Gastroesophageal sphincter (tissue), 4 donors: ENCODE results near the gene TPX2. TPM values are rescaled to one million over a fixed set of nuclear protein-coding genes. Genes with fewer than 3 reads are reported as not detected.

Experiments
- ATAC-seq: fragments of 150-250 bp; one replicate; pipeline ENCODE4 v1.9.1; 2016; ENCODE audit warnings: mild to moderate bottlenecking, moderate library complexity
- H3K27ac ChIP-seq, 4 donors: fragments of 200-600 bp; sonication (generic) in 3 of 4; 1 replicate in 3 of 4; 2 replicates in 1 of 4; pipeline ENCODE4 v1.5.1; 2016 to 2019
- H3K27me3 ChIP-seq: fragments of 200-600 bp; sonication (generic); one replicate; pipeline ENCODE4 v1.5.1; 2019
- H3K36me3 ChIP-seq, 2 donors: fragments of 200-600 bp; sonication (generic); one replicate each; pipeline ENCODE4 v1.5.1; 2019; ENCODE audit warnings: control low read depth in 1 of 2
- H3K4me1 ChIP-seq, 3 donors: fragments of 200-600 bp; sonication (generic); 1 replicate in 2 of 3; 2 replicates in 1 of 3; pipeline ENCODE4 v1.5.1; 2016 to 2019; ENCODE audit warnings: control low read depth in 2 of 3
- H3K4me3 ChIP-seq, 2 donors: fragments of 200-600 bp; sonication (generic); one replicate each; pipeline ENCODE4 v1.5.1; 2019; ENCODE audit warnings: mild to moderate bottlenecking in 1 of 2, moderate library complexity in 1 of 2
- H3K9me3 ChIP-seq, 3 donors: fragments of 200-600 bp; sonication (generic); one replicate each; pipeline ENCODE4 v1.5.1; 2017 to 2019; ENCODE audit warnings: control low read depth in 2 of 3
- EP300 ChIP-seq: sonication (generic); formaldehyde crosslinking; IDR thresholded peaks from one replicate; pipeline ENCODE4 v1.6.1; 2017; ENCODE audit warnings: antibody characterized with exemption, mild to moderate bottlenecking
- POLR2A ChIP-seq, 2 donors: fragments of 450-650 bp; IDR thresholded peaks; one replicate each; pipeline ENCODE4 v1.6.1; 2017; ENCODE audit warnings: antibody characterized with exemption in 2 of 2, mild to moderate bottlenecking in 2 of 2, moderate library complexity in 1 of 2
- POLR2AphosphoS5 ChIP-seq: sonication (generic); formaldehyde crosslinking; IDR thresholded peaks from one replicate; pipeline ENCODE4 v1.6.1; 2017; ENCODE audit warnings: antibody characterized with exemption
- WGBS, 2 donors: methylation state at CpG; one replicate each; pipeline ENCODE4 v1.1.5; 2018; ENCODE audit warnings: low coverage in 1 of 2; 5-methylcytosine and 5-hydroxymethylcytosine counted together
- total RNA-seq, 4 donors: library from RNA; depleted of rRNA; stranded (reverse); fragments of >200 nt; gene quantifications; one replicate each; pipeline ENCODE4 v1.1.0, GENCODE V29; 2016
- TF ChIP-seq, protein P1 (sequence below), 4 experiments: fragments of 200-600 bp in 2 of 4; fragments of 450-650 bp in 2 of 4; sonication (generic) in 1 of 4; IDR thresholded peaks; one replicate each; pipeline ENCODE4 v1.5.1; 2017 to 2019; ENCODE audit warnings: antibody characterized with exemption in 4 of 4, mild to moderate bottlenecking in 2 of 4, moderate library complexity in 2 of 4

The TPX2 gene
- total RNA-seq, 4 donors from 2014 or later, result 0.13 to 1.4 (median 0.74) TPM

DNA sequence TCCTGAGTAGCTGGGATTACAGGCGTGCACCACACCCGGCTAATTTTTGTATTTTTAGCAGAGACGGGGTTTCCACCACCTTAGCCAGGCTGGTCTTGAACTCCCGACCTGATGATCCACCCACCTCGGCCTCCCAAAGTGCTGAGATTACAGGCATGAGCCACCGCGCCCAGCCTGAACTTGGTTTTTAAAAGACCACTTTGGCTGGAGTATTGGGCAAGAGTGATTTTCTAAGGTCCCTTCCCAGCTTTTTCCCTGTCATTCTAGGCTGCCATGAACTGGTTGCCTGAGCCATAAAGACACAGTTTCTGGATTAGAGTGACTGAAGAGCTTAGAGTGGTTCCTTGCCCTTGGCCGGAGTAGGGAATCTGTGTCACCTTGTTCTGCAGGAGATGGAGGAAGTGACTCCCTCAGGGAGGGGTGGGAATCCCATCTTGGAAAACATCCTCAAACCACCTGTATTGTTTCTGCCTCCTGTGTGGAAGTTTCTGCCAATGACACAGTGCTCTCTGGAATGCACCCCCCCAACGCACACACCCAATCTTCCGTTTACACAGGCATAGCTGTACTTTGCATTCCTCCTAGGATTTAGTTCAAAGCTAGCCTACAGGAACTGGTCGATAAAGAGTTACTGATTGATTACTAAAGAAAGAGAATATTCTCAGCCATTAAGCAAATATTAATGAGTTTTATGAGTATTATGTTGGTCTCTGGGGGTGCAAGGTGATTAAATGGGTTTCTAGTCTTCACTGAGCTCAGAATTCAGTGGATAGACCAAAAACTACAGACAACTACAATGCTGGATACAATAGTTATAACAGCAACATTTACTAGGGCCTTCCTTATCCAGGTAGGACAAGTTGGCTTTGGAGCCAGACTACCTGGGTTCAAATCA, 34.6 kb upstream of the TPX2 start:
- peak; percentile 44 for ATAC-seq
- no peak for TF ChIP-seq POLR2A (IDR thresholded peaks at IDR 0.05)
- TF ChIP-seq, protein P1, sequence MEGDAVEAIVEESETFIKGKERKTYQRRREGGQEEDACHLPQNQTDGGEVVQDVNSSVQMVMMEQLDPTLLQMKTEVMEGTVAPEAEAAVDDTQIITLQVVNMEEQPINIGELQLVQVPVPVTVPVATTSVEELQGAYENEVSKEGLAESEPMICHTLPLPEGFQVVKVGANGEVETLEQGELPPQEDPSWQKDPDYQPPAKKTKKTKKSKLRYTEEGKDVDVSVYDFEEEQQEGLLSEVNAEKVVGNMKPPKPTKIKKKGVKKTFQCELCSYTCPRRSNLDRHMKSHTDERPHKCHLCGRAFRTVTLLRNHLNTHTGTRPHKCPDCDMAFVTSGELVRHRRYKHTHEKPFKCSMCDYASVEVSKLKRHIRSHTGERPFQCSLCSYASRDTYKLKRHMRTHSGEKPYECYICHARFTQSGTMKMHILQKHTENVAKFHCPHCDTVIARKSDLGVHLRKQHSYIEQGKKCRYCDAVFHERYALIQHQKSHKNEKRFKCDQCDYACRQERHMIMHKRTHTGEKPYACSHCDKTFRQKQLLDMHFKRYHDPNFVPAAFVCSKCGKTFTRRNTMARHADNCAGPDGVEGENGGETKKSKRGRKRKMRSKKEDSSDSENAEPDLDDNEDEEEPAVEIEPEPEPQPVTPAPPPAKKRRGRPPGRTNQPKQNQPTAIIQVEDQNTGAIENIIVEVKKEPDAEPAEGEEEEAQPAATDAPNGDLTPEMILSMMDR (IDR thresholded peaks at IDR 0.05), result no peak
- no peak for TF ChIP-seq POLR2AphosphoS5
- TF ChIP-seq EP300, result no peak
- H3K27ac ChIP-seq, result peak overlapping the region in 3 of 4 donors; percentile 48 to 59 (median 54)
- 69 to 87% methylated on average over 5 to 8 of the region's 11 CpGs for WGBS, 2 donors
- peaks cover 0 to 40% of the 10 kb centered on the region in 2 donors for H3K36me3 ChIP-seq
- H3K27me3 ChIP-seq, result no peaks in the 10 kb centered on the region
- no peak overlapping the region for H3K4me3 ChIP-seq
- H3K4me1 ChIP-seq, result peaks cover 6 to 90% (median 32%) of the 10 kb centered on the region in 3 donors
- no peaks in the 10 kb centered on the region for H3K9me3 ChIP-seq

DNA sequence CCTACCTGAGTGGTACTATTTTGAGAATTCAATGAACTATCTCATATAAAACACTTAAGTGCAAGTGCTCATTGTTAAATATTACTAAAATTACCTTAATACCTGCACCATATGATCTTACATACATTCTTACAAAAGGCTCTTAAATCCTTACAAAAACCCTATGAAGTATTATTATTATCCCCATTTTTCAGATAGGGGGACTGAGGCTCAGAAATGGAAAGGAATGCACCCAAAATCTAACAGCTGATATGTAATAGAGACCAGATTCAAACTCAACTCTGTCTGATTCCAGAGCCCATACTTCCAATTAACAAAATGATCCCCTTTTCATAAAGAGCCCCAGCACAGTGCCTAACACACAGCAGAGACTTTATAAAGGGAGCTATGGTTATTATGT, 33.9 kb upstream of the TPX2 start:
- Histone ChIP-seq H3K36me3 (peaks cover 0 to 40% of the 10 kb centered on the region in 2 donors), H3K4me1 (peaks cover 4 to 88% (median 26%) of the 10 kb centered on the region in 3 donors)

GRCh38 chr20:31705598-31706597, 33.2 kb upstream of the TPX2 start:
- WGBS, 2 donors, result 69 to 84% methylated on average over 1 to 4 of the region's 4 CpGs
- ATAC-seq, result no peak
- Histone ChIP-seq H3K9me3 (no peaks in the 10 kb centered on the region), H3K27me3 (no peaks in the 10 kb centered on the region), H3K36me3 (peaks cover 0 to 40% of the 10 kb centered on the region in 2 donors), H3K27ac (peak overlapping the region in 3 of 4 donors; percentile 48 to 59 (median 54)), H3K4me3 (no peak overlapping the region), H3K4me1 (peaks cover 11 to 88% (median 27%) of the 10 kb centered on the region in 3 donors)
- TF ChIP-seq POLR2A (IDR thresholded peaks at IDR 0.05), result no peak

More for the DNA sequence above, 33.9 kb upstream of the TPX2 start:
- Histone ChIP-seq H3K9me3 (no peaks in the 10 kb centered on the region), H3K27ac (peak overlapping the region in 3 of 4 donors; percentile 48 to 59 (median 54)), H3K27me3 (no peaks in the 10 kb centered on the region), H3K4me3 (no peak overlapping the region)
- no peak for ATAC-seq
- no peak for TF ChIP-seq POLR2A (IDR thresholded peaks at IDR 0.05)
- TF ChIP-seq, protein P1 (IDR thresholded peaks at IDR 0.05), result no peak
- TF ChIP-seq POLR2AphosphoS5, result no peak
- no peak for TF ChIP-seq EP300

DNA sequence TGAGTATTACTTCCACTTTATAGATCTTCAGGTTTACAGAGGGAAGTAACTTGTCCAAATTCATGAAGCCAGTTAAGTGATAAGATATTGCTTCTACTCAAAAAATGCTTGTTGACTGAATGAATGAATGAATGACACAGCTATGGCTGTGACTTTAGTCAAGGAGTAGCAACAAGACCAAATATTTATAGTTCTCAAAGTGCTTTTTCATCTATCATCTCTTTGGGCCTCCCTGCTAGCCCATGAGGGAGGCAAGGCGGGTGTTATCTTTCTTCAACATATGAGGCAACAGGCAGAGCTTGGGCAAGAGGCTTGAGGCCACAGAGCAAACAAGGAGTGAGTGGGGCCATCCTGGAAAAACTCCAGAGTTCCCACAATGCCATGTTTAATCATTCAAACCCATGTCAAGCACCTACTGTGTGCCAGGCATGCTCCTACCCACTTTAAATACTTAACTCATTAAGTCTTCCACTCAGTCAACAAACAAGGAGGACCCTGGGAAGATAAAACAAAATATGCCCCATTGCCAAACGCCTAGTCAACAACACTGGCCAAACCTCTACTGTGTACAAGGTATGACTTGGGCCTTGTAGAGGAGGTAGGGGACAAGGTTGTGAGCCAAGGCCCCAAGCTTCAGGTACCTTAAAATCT, 32.4 kb upstream of the TPX2 start:
- no peak overlapping the region for H3K4me3 ChIP-seq
- H3K36me3 ChIP-seq, result peaks cover 0 to 40% of the 10 kb centered on the region in 2 donors
- TF ChIP-seq, protein P1 (IDR thresholded peaks at IDR 0.05), result no peak
- TF ChIP-seq EP300, result no peak
- TF ChIP-seq POLR2A (IDR thresholded peaks at IDR 0.05), result no peak
- no peak for TF ChIP-seq POLR2AphosphoS5
- no peaks in the 10 kb centered on the region for H3K27me3 ChIP-seq
- H3K27ac ChIP-seq, result peak overlapping the region in 2 of 4 donors; percentile 48 to 59
- 96 to 100% methylated on average over 2 of the region's 2 CpGs for WGBS, 2 donors
- H3K9me3 ChIP-seq, result no peaks in the 10 kb centered on the region
- peak; percentile 39 for ATAC-seq
- peaks cover 18 to 88% (median 28%) of the 10 kb centered on the region in 3 donors for H3K4me1 ChIP-seq
